Activated CD4-positive, alpha-beta T cell treated with anti-CD3 and anti-CD28 coated beads, Interleukin-2, amount 50 U/mL, for 48 hours (primary cell): ENCODE data around the gene CCDC182.

Source experiments
- DNase-seq, 2 experiments: peaks; one replicate each; pipeline ENCODE4 v3.0.0-alpha.2; 2020

The CCDC182 gene

DNA sequence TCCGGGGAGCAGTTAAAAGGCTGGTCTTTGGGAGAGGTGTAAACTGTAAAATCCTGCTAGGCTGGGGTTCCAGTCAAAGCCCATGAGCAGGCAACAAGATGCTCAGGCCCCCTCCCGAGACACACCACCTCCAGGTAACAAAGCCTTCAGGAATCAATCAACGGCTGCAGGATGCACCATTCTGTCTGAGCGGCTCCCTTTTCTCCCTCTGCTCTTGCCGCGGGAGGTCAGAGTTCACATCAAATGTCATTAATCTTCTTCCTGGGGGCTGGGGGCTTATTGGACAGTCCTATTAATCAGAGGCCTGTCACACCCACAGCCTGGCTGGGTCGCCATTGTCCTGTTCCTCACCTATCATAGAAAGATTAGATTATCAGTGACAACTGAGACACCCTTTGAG is 11.9 kb upstream of the CCDC182 start:
- DNase-seq, result no peak

DNA sequence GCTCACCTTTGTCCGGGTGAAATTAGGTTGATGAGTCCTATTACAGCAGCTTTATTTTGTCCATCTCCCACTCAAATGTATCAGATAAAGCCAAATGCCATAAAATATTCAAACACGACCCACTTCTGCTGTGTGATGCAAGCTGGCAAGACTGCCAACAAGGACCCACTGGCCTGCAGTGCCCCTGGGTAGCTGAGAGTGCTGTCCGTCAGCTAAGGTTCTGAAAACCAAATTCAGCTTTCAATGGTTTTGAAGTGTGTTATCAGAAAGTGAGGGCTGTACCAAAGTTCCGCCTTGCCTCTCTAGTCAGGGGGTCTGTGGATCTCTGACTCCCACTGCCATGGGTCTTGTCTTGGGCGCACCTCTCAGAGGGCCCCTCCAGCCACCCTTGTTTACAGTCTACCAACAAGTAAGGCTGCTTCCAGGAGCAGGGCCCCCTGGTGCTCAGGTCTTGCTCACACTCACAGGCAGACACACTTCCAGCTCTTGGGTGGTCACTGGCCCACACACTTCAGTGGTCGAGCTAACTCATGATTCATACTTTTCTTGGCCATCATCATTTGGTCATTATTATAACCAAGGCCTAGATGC is 10.5 kb upstream of the CCDC182 start:
- DNase-seq, result no peak

- no peak for DNase-seq
Observed at GRCh38 chr17:57752031-57752905, 7.2 kb upstream of the CCDC182 start.

DNA sequence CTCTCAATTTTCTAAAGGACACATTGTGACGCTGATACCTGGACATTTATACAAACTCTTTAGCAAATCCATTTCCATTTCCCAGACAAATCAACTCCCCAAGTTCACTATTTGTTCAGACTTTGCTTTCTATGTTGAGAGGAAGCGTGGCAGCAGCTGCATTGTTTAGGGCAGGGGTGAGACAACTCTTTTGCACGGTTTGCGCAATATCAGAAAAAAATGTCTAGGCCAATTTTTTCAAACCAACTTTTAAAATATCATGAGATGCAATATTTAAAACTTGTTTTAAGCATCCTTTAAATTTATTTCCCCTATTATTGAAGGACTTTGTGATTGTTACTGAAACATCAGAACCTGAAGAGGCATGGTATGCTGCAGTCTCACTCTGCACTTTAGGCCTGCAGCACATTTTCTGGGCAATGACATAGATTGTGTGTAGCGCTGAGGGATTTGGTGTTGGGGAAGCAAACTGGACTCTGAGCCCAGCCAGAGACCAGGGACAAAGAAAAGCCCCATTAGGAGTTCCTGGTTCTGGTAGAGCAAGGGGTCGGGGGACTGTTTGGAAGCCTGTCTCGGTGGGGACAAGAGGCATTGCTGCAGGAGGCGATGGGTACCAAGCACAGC is 6.4 kb upstream of the CCDC182 start:
- no peak for DNase-seq

- no peak for DNase-seq
Observed at GRCh38 chr17:57750895-57751294, 5.8 kb upstream of the CCDC182 start.

DNA sequence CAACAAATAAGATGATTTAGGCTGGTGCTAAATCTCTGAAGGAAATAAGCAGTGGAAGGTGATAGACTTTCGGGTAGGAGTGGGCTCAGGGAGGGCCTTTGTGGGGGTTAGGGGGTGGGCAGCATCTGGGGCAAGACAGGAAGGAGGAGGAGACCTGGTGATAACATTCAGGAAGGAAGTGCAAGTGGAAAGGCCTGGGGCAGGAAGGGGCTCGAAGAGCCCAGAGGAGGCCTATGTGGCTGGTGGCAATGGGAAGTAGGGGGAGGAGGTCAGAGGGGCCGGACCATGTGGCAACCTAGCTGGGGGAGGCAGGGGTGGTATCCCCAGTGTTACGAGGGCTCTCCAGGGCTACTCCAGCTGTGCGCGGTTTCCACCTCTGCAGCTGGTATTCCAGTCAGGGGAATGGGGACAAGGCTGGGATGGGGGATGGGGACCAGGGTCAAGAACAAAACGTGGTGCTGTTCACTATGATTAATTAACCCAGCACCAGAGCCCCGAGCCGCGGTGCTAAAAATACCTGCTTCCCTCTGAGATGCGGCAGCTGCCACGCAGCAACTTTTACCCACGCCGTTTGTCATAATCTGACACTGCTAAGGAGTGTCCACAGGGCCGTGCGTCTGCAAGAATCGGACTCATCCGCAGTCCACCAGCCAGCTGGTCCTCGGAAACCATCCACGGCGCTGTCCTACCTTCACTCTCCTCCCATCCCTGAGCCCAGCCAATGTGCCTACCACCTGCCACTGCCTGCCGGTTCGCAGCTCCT is 5.2 kb upstream of the CCDC182 start:
- no peak for DNase-seq

- no peak for DNase-seq
Observed at GRCh38 chr17:57749701-57750100, 4.6 kb upstream of the CCDC182 start.

- peak; percentile 18 to 35 for DNase-seq
Observed at GRCh38 chr17:57747221-57748017, 2.3 kb upstream of the CCDC182 start.

- no peak for DNase-seq
Observed at GRCh38 chr17:57746221-57746620, 1.1 kb upstream of the CCDC182 start.

DNA sequence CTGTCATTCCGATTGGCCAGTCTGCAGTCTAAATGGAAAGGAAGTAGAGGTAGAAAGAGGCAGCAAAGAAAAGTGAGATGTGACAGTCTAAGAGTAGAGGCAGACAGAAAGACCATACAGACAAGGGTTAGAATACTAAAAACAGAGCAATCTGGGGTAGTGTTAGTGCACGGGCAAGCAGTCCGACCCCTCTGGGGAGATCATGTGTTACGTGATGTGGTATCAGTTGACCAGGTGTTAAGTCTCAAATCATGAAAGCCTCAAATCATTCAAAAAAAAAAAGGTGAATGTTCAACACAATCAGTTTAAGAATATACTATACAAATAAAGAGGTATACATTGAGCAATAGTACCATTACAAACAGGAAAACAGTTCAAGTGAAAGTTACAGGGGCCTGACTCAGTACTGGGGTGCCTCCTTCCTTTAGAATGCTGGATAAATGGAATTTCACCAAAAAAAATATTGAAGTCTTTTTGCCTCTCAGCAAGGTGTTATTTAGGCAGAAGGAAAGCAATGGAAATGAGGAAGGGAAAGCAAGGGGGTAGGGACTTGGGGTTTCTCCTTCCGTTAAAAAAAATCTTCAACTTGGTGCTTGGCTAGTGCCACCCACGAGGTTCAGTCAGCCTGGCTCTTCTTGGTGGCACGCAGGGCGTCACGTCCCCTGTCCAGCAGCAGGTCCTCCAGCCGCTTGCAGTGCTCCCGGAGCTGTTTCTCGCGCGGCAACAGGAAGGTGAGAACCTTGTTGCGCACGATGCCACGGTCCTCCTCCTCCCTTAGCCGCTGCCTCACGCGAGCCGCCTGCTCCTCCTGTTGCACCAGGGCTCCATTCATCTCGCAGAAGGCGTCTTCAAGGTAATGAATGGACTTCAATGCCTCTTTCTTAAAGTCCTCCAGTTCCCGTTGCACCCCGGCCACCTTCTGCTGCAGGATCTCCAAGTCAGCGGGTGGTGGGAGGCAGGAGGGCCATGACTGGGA is 616 bp downstream of the CCDC182 start:
- DNase-seq, result no peak

GRCh38 chr17:57740235-57740528 is 4.9 kb downstream of the CCDC182 start:
- no peak for DNase-seq

GRCh38 chr17:57739402-57740234 is 5.5 kb downstream of the CCDC182 start:
- DNase-seq, result no peak

DNA sequence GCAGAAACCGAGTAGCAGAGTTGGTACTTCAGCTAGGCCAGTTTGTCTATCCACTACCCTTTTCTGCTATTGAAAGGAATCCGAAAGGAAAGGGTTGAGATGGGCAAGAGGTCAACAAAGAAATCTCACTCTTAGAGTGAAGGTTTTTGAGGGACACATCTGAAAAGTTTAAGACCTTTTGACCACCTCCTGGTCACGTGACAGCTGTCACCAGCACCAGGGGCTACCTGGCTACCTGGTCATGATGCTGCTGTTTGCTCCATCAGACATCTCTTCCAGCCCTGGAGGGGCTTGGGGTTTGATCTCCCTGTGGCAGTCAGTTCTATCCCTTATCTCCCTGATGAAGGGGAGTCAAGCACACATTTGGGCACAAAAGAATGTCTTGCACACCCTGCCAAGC is 7.6 kb downstream of the CCDC182 start:
- no peak for DNase-seq

DNA sequence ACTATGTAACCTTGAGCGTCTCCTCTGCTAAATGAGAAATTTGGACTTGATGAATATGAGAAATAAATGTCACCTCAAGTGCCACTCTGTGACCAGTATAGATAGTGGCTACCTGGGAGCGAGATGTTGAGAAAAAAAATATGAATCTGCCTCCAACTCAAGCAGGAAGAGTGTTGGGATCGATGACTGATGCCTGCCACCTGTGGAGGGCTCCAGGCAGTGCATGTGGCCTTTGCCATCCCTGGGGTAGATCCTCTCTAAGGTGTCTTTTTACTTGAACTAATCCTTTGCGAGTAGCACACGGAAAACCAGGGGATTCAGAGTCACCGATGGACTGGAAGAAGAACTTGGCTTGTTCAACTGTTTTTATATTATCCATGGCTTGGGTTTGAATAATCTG is 9.4 kb downstream of the CCDC182 start:
- no peak for DNase-seq

- no peak for DNase-seq
Observed at GRCh38 chr17:57735230-57735629, 9.9 kb downstream of the CCDC182 start.

GRCh38 chr17:57733085-57733484 is 12.0 kb downstream of the CCDC182 start:
- no peak for DNase-seq

DNA sequence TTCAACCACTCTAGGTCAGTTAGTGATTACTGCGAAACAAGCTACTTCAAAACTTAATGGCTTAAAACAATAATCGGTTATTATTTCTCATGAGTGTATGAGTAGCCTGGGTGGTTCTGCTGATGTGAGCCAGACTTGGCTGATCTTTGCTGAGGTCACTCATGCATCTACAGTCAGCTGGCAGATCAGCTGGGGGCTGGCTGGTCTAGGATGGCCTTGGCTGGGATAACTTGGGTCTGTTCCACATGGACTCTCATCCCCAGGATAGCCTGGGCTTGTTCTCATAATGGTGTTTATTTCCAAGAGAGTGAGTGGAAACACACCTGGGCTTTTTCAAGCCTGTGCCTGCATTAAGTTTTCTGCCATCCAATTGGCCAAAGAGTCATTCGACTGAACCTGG is 13.0 kb downstream of the CCDC182 start:
- no peak for DNase-seq

- DNase-seq, result no peak
Observed at GRCh38 chr17:57730026-57730701, 14.9 kb downstream of the CCDC182 start.

GRCh38 chr17:57727630-57728175 is 17.4 kb downstream of the CCDC182 start:
- no peak for DNase-seq

DNA sequence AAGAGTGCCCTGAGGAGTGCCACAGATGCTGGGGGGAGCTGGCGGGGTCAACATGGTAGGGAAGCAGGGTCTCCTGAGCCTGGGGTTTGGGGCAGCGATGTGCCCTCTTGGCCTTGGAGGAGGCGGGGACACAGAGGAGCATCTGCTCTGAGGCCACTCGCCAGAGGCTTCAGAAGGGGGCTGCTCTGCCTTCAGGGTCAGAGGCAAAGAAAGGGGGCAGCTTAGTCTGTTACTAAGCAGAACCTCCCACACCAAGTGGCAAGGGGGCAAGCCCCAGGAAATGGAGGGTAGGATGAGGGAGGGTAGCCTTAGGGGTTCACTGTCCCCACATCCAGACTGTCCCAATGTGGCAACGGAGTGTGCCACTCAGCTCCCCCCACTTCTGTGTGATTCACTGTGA is 18.3 kb downstream of the CCDC182 start:
- DNase-seq, result no peak
